ENCODE results near the gene SLC9C1.

- TF ChIP-seq CTCF (conservative IDR thresholded peaks at IDR 0.05 in 1 of 2, IDR thresholded peaks at IDR 0.05 in 1 of 2; ENCODE audit: low read depth in 1 of 2, low read length in 2 of 2) (no peak), EZH2 (IDR thresholded peaks at IDR 0.05; ENCODE audit: low read length, missing control alignments) (no peak)
Observed at GRCh38 chr3:112228786-112229185, 65.2 kb downstream of the SLC9C1 start.
